HG02642 (cell line): ENCODE results near the gene ARTN.

Source experiments
- ATAC-seq: cut with Tn5 transposase; IDR thresholded peaks from one replicate; pipeline ENCODE4 v1.9.1; 2021; ENCODE audit warnings: mild to moderate bottlenecking; ENCODE audit not compliant: unreplicated experiment, poor library complexity

ARTN gene

DNA sequence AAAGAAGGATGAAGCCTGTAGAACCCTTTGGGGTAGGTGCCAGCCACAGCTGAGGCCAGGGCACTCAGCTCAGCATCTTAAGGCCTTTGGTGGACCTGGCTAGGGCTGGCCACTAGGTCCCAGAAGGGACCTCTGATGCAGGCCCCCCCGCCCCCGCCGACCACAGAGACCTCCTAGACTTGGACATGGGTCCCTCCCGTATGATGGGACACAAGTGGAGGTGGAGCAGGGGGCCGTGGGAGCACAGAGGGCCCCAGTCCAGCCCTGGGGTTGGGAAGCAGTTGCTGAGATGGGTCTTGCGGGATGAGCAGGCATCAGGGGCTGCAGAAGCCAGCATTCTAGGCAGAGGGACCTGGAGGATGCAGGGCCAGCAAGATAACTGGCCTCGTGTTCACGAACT lies 48.6 kb downstream of the ARTN start:
- ATAC-seq, result no peak

DNA sequence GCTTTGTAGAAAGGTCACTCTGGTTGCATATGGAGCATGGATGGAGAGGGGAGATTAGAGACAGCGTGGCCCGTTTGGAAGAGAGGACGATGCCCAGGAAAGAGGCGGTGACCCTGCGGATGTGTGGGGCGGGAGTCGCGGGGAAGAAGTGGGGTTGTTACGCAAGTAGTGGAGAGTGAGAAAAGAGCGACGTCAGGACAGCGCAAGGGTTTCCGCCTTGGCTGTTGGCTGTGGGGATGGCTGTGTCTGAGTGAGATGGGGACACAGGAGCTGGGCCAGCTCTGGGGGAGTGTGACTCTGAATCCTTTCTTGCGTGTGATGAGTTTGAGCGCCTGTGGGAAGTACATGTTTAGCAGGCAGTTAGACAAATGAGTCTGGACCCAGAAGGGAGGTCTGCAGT lies 49.2 kb downstream of the ARTN start:
- no peak for ATAC-seq

DNA sequence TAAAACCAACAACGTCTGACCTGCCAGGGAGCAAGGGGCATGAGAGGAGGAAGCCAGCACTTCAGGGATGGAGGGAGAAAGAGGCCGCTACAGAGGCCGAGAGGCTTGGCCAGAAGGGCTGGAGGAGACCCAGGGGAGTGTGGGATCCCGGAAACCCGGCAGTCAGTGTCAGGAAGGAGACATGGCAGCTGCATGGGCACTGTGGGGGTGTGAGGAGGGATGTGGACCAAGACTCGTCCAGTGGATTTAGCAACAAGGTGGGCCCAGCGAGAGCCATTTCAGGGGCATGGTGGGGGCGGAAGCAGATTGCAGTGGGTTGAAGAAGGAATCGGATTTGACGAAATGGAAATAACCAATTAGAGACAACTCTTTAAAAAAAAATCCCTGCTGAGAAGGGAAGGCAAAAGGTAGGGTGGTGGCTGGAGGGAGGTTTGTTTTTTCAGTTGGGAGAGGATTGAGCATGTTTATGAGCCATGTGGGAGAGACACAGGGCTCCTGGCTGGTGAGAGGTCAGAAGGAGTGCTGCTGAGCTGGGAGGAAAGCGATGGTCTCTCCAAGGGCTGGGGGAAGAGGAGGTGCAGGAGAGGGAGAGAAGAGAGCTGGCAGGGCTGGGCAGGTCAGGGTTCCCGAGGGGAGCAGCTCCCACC lies 49.8 kb downstream of the ARTN start:
- ATAC-seq, result no peak

DNA sequence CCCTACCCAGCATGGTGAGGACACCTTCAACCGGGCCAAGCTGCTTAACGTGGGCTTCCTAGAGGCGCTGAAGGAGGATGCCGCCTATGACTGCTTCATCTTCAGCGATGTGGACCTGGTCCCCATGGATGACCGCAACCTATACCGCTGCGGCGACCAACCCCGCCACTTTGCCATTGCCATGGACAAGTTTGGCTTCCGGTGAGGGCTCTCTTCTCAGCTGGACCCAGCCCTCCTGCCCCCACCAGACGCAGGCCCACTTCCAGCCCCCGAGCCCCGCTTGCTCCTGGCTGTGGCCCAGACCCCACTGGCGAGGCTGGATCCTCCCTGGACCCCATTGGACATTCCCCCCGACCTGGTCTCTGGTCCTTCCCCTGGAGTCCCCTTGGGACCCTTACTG lies 51.3 kb downstream of the ARTN start:
- no peak for ATAC-seq

- ATAC-seq, result no peak
These were observed 52.5 kb downstream of the ARTN start for GRCh38 chr1:43985984-43986595.

DNA sequence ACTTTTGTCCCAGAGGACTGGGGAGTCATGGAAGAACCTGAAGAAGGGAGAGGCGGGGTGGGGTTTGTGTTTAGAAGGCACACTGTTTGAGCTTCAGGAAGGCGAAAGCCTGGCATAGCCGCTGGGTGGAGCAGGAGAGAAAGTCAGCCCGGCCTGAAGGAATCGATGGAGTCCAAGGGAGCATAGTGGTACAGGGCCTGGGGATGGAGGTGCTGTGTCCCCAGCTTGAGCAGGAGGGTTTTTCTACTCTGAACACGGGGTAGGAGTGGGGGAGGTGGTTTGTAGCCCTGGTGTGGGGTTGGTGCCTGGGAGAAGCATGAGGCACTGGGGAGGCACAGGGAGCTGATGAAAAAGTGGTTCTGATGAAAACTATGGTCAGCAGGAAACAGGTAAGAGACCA lies 53.1 kb downstream of the ARTN start:
- ATAC-seq, result no peak
